Suppressor macrophage treated with lipopolysaccharide for 1 hour (primary cell): ENCODE data around the gene HEPN1.

Experiments used
- DNase-seq, 3 donors: peaks; one replicate each; pipeline ENCODE4 v3.0.0-alpha.2; 2020 to 2022

Gene HEPN1

GRCh38 chr11:124918950-124919349 is at the start of gene HEPN1:
Gene HEPN1, plus strand, starts transcription at chr11:124919250.
- DNase-seq: no peak

- no peak for DNase-seq
Measured at GRCh38 chr11:124869331-124869730, 49.7 kb upstream of the HEPN1 start.

GRCh38 chr11:124869856-124870387 is 49.1 kb upstream of the HEPN1 start:
- DNase-seq: no peak

GRCh38 chr11:124870430-124870829 is 48.6 kb upstream of the HEPN1 start:
- no peak for DNase-seq

- DNase-seq: no peak
Measured at GRCh38 chr11:124872280-124872679, 46.8 kb upstream of the HEPN1 start.

GRCh38 chr11:124872741-124873140 is 46.3 kb upstream of the HEPN1 start:
- no peak for DNase-seq

- no peak for DNase-seq
Measured at GRCh38 chr11:124873951-124874350, 45.1 kb upstream of the HEPN1 start.

- DNase-seq: no peak
Measured at GRCh38 chr11:124874571-124875255, 44.3 kb upstream of the HEPN1 start.

GRCh38 chr11:124875401-124875800 is 43.6 kb upstream of the HEPN1 start:
- DNase-seq: no peak

GRCh38 chr11:124875943-124876817 is 42.9 kb upstream of the HEPN1 start:
- DNase-seq: peak; percentile 80 to 91 (median 88)

- no peak for DNase-seq
Measured at GRCh38 chr11:124876818-124877630, 42.0 kb upstream of the HEPN1 start.

- no peak for DNase-seq
Measured at GRCh38 chr11:124877631-124877909, 41.5 kb upstream of the HEPN1 start.

GRCh38 chr11:124877910-124878758 is 40.9 kb upstream of the HEPN1 start:
- no peak for DNase-seq

- DNase-seq: no peak
Measured at GRCh38 chr11:124878759-124879492, 40.1 kb upstream of the HEPN1 start.

GRCh38 chr11:124879493-124880289 is 39.4 kb upstream of the HEPN1 start:
- DNase-seq: no peak

- DNase-seq: no peak
Measured at GRCh38 chr11:124880290-124880611, 38.8 kb upstream of the HEPN1 start.

GRCh38 chr11:124880958-124881357 is 38.1 kb upstream of the HEPN1 start:
- DNase-seq: no peak

- DNase-seq: no peak
Measured at GRCh38 chr11:124882339-124883071, 36.5 kb upstream of the HEPN1 start.

GRCh38 chr11:124884340-124884739 is 34.7 kb upstream of the HEPN1 start:
- no peak for DNase-seq

- DNase-seq: no peak
Measured at GRCh38 chr11:124884869-124885479, 34.1 kb upstream of the HEPN1 start.
